ENCODE measurements around the gene NPAS3.

Gene NPAS3

GRCh38 chr14:33103489-33103888, 164.8 kb downstream of the NPAS3 start:
- Histone ChIP-seq H3K27ac (replicated peaks) (no peak overlapping the region), H3K27me3 (ENCODE audit: insufficient read depth, poor library complexity, severe bottlenecking) (no peaks in the 10 kb centered on the region), H3K4me3 (replicated peaks; ENCODE audit: insufficient read depth, low read length) (no peak overlapping the region)
- DNase-seq (ENCODE audit: low read depth in 1 of 2, low spot score in 1 of 2), result no peak
- TF ChIP-seq SPI1 (IDR thresholded peaks at IDR 0.05; ENCODE audit: borderline replicate concordance, low read depth), result no peak
- no peak for TF ChIP-seq REST (IDR thresholded peaks at IDR 0.05; ENCODE audit: insufficient replicate concordance, low read depth)
- no peak for TF ChIP-seq POLR2AphosphoS5 (IDR thresholded peaks at IDR 0.05; ENCODE audit: low read depth)
- no peak for TF ChIP-seq CTCF (IDR thresholded peaks at IDR 0.05; ENCODE audit: insufficient read depth, low read length)
- no peak for TF ChIP-seq GABPA (IDR thresholded peaks at IDR 0.05; ENCODE audit: low read depth)

- H3K27me3 ChIP-seq (ENCODE audit: insufficient read depth, poor library complexity, severe bottlenecking), result no peaks in the 10 kb centered on the region
- no peak for DNase-seq (ENCODE audit: low read depth in 1 of 2, low spot score in 1 of 2)
- H3K27ac ChIP-seq (replicated peaks), result no peak overlapping the region
- no peak overlapping the region for H3K4me3 ChIP-seq (replicated peaks; ENCODE audit: insufficient read depth, low read length)
- TF ChIP-seq REST (IDR thresholded peaks at IDR 0.05; ENCODE audit: insufficient replicate concordance, low read depth) (no peak), POLR2AphosphoS5 (IDR thresholded peaks at IDR 0.05; ENCODE audit: low read depth) (no peak), GABPA (IDR thresholded peaks at IDR 0.05; ENCODE audit: low read depth) (no peak), SPI1 (IDR thresholded peaks at IDR 0.05; ENCODE audit: borderline replicate concordance, low read depth) (no peak), CTCF (IDR thresholded peaks at IDR 0.05; ENCODE audit: insufficient read depth, low read length) (no peak)
Measured at GRCh38 chr14:33103966-33104365, 165.3 kb downstream of the NPAS3 start.

- TF ChIP-seq CTCF (IDR thresholded peaks at IDR 0.05; ENCODE audit: insufficient read depth, low read length) (no peak), REST (IDR thresholded peaks at IDR 0.05; ENCODE audit: insufficient replicate concordance, low read depth) (no peak)
- Histone ChIP-seq H3K4me3 (replicated peaks; ENCODE audit: insufficient read depth, low read length) (no peak overlapping the region), H3K27ac (replicated peaks) (no peak overlapping the region), H3K27me3 (ENCODE audit: insufficient read depth, poor library complexity, severe bottlenecking) (no peaks in the 10 kb centered on the region)
- no peak for DNase-seq (ENCODE audit: low read depth in 1 of 2, low spot score in 1 of 2)
Measured at GRCh38 chr14:33110737-33111443, 172.2 kb downstream of the NPAS3 start.

Data from HL-60 (cell line).